ENCODE data around the gene CES4A. TPM values are rescaled to one million over a fixed set of nuclear protein-coding genes. Genes with fewer than 3 reads are reported as not detected.
A peak's percentile ranks its signal among the peaks of the same experiment; 100 is the strongest.

Gene CES4A
- total and polyA plus RNA-seq, 5 donors: 10.3 to 21.5 (median 11.6) TPM

DNA sequence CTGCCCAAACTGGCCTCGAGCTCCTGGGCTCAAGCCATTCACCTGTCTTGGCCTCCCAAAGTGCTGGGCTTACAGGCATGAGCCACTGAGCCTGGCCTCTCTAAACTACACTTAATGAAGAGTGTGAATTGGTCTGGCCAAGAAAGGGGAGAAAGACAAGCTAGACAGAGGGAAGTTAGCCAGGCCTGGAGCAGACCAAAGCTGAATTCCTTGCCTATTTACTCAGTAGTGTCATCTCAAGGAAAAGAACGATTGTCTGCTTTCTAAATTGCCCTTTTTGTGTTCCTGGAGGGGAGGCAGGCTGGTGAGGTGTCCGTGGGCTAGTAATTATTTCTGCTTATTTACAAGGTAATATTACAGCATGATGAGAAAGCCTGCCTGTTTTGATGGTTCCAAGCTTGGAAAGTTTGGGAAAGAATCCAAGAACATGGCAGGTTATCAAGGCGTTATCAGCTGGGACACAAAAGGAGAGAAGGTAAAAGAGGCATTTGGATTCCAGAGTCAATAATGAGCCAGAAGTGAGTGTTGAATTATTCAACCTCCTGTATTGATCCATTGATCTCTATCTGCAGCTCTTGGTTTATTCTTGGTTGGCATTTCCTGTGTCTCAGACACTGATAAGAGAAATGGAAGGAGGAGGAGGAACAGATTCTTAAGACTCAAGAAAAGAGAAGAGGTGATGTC is 34.3 kb downstream of the CES4A start:
- no peak for DNase-seq
- intact Hi-C loops (cut with DNase I): no loop called here
- WGBS: 65% methylated on average over 4 of the region's 4 CpGs

DNA sequence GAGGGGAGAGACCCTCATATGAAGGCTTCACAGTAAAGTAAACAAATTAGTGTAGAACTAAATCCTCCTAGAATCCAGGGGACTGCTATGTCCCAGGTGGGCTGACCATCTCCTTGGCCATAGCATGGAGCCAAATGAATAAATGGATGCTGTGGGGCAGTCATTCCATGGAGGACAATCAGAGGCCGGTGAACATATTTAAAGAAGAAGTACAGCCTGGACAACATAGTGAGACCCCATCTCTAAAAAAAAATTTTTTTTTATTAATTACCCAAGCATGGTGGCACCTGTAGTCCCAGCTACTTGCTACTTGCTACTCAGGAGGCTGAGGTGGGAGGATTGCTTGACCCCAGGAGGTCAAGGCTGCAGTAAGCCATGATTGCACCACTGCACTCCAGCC is 35.3 kb downstream of the CES4A start:
- Histone ChIP-seq H3K4me3 (ENCODE audit: low read length) (no peak overlapping the region), H3K27me3 (ENCODE audit: control insufficient read depth, insufficient read depth) (no peaks in the 10 kb centered on the region), H3K9me3 (ENCODE audit: control insufficient read depth, low read length) (no peaks in the 10 kb centered on the region), H3K27ac (ENCODE audit: low read length) (no peak overlapping the region), H3K4me1 (ENCODE audit: control insufficient read depth, insufficient read depth, low read length) (no peaks in the 10 kb centered on the region)
- whole genome bisulfite sequencing: 93% methylated on average over 1 of the region's 1 CpG
- no peak for ATAC-seq
- DNase-seq: no peak
- intact Hi-C loops (cut with DNase I): no loop called here

More for the DNA sequence above, 34.3 kb downstream of the CES4A start:
- Histone ChIP-seq H3K4me1 (ENCODE audit: control insufficient read depth, insufficient read depth, low read length) (no peaks in the 10 kb centered on the region), H3K4me3 (ENCODE audit: low read length) (no peak overlapping the region), H3K27ac (ENCODE audit: low read length) (no peak overlapping the region), H3K9me3 (ENCODE audit: control insufficient read depth, low read length) (no peaks in the 10 kb centered on the region), H3K27me3 (ENCODE audit: control insufficient read depth, insufficient read depth) (no peaks in the 10 kb centered on the region)
- ATAC-seq: no peak

DNA sequence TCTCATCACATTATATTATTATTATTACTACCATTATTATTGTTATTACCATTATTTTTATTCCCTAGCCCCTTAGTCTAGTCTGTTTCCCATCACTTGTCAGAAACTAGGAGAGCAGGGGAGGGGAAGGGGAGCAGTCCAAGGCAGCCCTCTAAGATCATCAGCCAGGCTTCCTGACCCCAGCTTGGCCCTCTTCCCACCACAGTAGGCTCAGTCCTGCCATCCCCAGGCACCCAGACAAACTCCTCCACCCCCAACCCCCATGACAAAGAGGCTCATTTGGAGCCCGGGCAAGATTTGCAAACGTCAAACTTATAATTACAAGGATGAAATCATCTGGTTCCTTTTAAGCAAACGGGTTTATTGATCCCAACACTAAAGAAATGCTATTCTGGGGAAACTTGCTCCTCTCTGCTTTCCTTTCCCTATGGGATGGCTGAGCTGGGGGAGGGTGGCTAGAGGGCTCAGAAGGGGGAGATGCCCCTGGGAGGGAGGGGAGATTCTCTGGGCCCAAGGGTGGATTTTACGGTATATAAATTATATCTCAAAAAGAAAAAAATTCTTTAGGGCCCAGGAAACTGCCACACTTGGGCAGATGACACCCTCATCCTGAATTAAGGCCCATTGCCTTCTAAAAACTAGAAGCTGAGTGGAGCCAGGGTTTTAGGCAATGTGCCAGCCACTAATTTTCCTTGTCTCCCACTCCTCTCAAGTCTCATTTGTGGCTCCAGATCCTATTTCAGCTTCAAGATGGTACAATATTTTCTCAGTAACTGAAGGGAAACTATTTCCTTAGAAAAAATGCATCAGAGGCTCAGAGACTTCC is 36.2 kb downstream of the CES4A start:
- no peaks in the 10 kb centered on the region for H3K4me1 ChIP-seq (ENCODE audit: control insufficient read depth, insufficient read depth, low read length)
- DNase-seq (no peak), ATAC-seq (no peak)
- 63% methylated on average over 4 of the region's 4 CpGs for WGBS
- no peak overlapping the region for H3K27ac ChIP-seq (ENCODE audit: low read length)
- H3K27me3 ChIP-seq (ENCODE audit: control insufficient read depth, insufficient read depth): no peaks in the 10 kb centered on the region
- intact Hi-C loops (cut with DNase I): no loop called here
- H3K4me3 ChIP-seq (ENCODE audit: low read length): no peak overlapping the region
- no peaks in the 10 kb centered on the region for H3K9me3 ChIP-seq (ENCODE audit: control insufficient read depth, low read length)

DNA sequence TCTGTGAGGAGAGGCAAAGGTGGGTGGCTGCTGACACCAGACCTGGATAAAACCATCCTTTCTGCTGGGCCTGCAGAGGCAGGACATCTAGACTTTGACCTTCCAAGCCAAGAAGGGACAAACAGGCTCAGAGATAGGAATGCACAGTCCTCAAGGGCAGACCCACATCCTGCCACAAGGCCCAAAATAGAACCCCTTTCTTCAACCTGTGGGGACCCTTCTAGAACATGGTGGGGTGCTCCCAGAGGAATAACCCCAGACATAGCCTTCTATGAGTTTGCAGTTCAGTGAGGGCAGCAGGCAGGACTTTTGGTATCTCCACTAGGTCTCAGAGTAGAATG is 36.8 kb downstream of the CES4A start:
- no peaks in the 10 kb centered on the region for H3K27me3 ChIP-seq (ENCODE audit: control insufficient read depth, insufficient read depth)

DNA sequence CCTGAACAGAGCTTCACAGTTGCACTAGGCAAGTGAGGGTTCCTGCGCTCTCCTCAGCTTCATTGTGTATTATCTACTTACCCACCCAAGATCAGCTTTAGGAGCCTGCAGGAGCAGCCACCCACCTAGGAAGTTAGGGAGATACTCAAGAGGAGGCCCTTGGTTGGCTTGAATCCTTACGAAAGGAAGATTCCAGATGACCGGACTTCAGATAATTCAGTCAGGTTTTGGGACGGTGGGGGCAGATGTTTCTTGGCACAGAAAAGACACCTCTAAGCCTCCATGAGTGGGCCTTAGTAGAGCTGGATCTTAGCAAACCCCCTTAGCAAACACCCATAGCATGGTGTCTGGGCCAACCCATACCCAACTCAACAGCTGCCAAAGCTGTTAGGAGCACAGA is 38.2 kb downstream of the CES4A start:
- no peak overlapping the region for H3K27ac ChIP-seq (ENCODE audit: low read length)
- peaks cover 5% of the 10 kb centered on the region for H3K4me1 ChIP-seq (ENCODE audit: control insufficient read depth, insufficient read depth, low read length)
- intact Hi-C loops (cut with DNase I): no loop called here
- H3K4me3 ChIP-seq (ENCODE audit: low read length): no peak overlapping the region
- ATAC-seq (no peak), DNase-seq (no peak)
- no peaks in the 10 kb centered on the region for H3K9me3 ChIP-seq (ENCODE audit: control insufficient read depth, low read length)
- 93% methylated on average over 4 of the region's 4 CpGs for WGBS
- H3K27me3 ChIP-seq (ENCODE audit: control insufficient read depth, insufficient read depth): no peaks in the 10 kb centered on the region

More for the DNA sequence above, 36.8 kb downstream of the CES4A start:
- intact Hi-C loops (cut with DNase I): no loop called here
- Histone ChIP-seq H3K4me1 (ENCODE audit: control insufficient read depth, insufficient read depth, low read length) (no peaks in the 10 kb centered on the region), H3K4me3 (ENCODE audit: low read length) (no peak overlapping the region), H3K9me3 (ENCODE audit: control insufficient read depth, low read length) (no peaks in the 10 kb centered on the region), H3K27ac (ENCODE audit: low read length) (no peak overlapping the region)
- ATAC-seq (no peak), DNase-seq (no peak)

DNA sequence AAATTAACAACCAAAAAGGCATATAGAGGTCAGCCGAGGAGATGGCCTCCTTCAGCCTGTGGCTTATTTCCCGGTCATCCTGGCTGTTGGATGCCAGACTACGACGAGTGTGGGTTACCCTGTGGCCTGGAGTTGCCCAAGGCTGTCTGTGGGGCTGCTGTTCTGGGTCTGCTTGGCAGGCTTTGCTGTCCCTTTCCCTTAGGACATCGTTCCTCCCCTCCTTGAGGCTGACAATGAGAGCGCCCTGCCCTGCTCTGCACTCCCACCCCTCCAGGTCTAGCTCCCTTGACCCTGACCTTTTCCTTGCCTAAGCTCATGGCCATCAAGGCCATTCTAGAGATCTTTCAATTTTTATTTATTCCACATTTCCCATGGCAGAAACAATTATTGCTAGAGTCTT is 38.7 kb downstream of the CES4A start:
- WGBS: 93% methylated on average over 6 of the region's 6 CpGs
- peaks cover 5% of the 10 kb centered on the region for H3K4me1 ChIP-seq (ENCODE audit: control insufficient read depth, insufficient read depth, low read length)
- intact Hi-C loops (cut with DNase I): no loop called here
- no peaks in the 10 kb centered on the region for H3K9me3 ChIP-seq (ENCODE audit: control insufficient read depth, low read length)
- H3K27me3 ChIP-seq (ENCODE audit: control insufficient read depth, insufficient read depth): no peaks in the 10 kb centered on the region
- ATAC-seq (no peak), DNase-seq (no peak)
- no peak overlapping the region for H3K27ac ChIP-seq (ENCODE audit: low read length)
- no peak overlapping the region for H3K4me3 ChIP-seq (ENCODE audit: low read length)

DNA sequence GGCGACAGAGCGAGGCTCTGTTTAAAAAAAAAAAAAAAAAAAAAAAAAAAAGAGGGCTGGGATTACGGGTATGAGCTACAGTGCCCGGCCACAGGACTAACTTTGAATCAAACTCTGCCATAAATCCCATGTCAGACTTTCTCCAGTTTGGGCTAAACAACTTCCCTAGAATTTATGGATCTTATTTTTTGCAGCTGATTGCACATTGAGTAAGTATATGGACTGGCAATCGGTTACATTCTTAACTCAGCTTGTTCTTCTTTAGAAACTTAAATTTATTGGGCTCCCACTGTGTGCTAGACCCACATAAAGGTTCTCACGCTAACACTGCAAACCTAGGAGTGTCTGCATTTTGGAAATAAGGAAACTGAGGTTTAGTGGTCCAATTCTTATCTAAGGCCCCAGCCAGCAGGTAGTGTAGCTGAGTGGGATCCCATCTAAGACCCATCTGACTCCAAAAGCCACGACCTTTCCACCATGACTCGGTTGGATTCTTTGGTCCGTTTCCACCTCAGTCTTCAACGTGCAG is 39.8 kb downstream of the CES4A start:
- intact Hi-C loops (cut with DNase I): no loop called here
- WGBS: 48% methylated on average over 10 of the region's 10 CpGs
- Histone ChIP-seq H3K27me3 (ENCODE audit: control insufficient read depth, insufficient read depth) (no peaks in the 10 kb centered on the region), H3K4me3 (ENCODE audit: low read length) (peak overlapping the region; percentile 91), H3K27ac (ENCODE audit: low read length) (peak overlapping the region; percentile 93), H3K9me3 (ENCODE audit: control insufficient read depth, low read length) (no peaks in the 10 kb centered on the region), H3K4me1 (ENCODE audit: control insufficient read depth, insufficient read depth, low read length) (peaks cover 5% of the 10 kb centered on the region)
- ATAC-seq (no peak), DNase-seq (no peak)

DNA sequence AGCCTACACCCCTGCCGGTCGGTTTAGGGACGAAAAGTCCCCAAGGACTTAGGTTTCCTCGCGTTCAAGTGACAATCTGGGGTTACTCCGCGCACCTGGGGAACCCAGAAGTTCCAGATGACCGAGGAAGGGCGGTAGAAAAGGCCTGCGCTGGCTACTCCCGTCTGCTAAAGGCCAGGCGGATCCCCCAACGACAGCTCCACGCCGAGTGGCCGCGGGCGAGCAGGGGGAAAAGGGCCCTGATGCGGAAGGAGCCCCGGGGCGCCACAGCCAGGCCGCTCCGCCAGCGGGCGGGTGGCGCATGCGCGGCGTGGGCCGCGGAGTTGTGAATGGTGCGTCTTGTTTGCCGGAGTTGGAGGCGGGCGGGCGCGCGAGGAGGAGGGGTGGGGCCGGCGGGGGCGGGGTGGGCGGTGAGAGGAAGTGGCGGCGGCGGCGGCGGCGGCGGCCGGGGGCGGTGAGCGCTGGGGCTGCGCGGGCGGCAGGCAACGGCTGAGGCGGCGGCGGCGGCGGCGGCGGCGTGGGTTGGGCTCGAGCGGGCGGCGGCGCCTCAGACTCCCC is 40.4 kb downstream of the CES4A start, which contains the start of gene CBFB:
Gene CBFB, plus strand, starts transcription at position 454 of the 558 bp plus-strand sequence. CDS start 259 bp downstream, outside the sequence.
- intact Hi-C loops (cut with DNase I): no loop called here

DNA sequence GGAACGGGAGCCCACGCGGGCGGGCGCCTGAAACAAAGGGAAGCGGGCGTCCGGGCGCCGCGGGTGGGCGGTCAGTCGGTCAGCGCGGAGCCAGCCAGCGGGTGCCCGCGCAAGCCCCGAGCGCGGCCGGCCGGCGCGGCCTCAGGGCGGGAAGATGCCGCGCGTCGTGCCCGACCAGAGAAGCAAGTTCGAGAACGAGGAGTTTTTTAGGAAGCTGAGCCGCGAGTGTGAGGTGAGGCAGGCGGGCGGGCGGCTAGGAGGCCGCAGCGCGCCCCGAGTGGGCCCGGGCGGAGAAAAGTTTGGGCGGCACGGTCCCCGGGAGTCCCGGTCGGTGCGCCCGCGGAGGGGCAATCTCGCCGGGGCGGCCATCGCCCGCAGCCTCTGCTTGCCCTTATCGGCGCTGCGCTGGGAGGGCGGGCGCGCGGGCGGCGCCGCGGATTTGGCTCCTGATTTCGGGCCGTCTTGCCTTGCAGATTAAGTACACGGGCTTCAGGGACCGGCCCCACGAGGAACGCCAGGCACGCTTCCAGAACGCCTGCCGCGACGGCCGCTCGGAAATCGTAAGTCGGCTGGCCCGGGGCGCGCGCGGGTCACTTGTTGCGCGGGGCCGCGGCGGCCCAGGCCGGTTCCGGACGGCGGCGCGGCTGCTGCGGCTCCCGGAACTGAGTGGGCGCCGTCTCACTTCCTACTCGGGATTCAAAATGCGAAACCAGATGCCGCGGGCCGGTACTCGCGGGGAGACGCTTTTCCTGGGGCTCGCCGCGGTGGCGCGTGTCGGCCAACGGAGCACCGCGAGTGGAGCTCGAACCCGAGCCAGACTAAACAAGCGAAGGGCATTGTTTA is 41.1 kb downstream of the CES4A start:
- Histone ChIP-seq H3K4me3 (ENCODE audit: low read length) (peak overlapping the region; percentile 91), H3K27ac (ENCODE audit: low read length) (peak overlapping the region; percentile 97), H3K27me3 (ENCODE audit: control insufficient read depth, insufficient read depth) (no peaks in the 10 kb centered on the region), H3K9me3 (ENCODE audit: control insufficient read depth, low read length) (no peaks in the 10 kb centered on the region), H3K4me1 (ENCODE audit: control insufficient read depth, insufficient read depth, low read length) (peaks cover 5% of the 10 kb centered on the region)
- ATAC-seq (peak; percentile 75 to 78), DNase-seq (peak; percentile 78 to 92 (median 90))
- intact Hi-C loops (cut with DNase I): no loop called here
- under 1% methylated on average over 123 of the region's 123 CpGs for WGBS

More for the DNA sequence above, 40.4 kb downstream of the CES4A start, which contains the start of gene CBFB:
- Histone ChIP-seq H3K27me3 (ENCODE audit: control insufficient read depth, insufficient read depth) (no peaks in the 10 kb centered on the region), H3K27ac (ENCODE audit: low read length) (peak within 1 kb of the TSS; percentile 97), H3K4me3 (ENCODE audit: low read length) (peak within 1 kb of the TSS; percentile 91), H3K4me1 (ENCODE audit: control insufficient read depth, insufficient read depth, low read length) (peaks cover 5% of the 10 kb centered on the region), H3K9me3 (ENCODE audit: control insufficient read depth, low read length) (no peaks in the 10 kb centered on the region)
- ATAC-seq (peak; percentile 96), DNase-seq (peak; percentile 94 to 98 (median 98))
- WGBS: under 1% methylated on average over 68 of the region's 69 CpGs

DNA sequence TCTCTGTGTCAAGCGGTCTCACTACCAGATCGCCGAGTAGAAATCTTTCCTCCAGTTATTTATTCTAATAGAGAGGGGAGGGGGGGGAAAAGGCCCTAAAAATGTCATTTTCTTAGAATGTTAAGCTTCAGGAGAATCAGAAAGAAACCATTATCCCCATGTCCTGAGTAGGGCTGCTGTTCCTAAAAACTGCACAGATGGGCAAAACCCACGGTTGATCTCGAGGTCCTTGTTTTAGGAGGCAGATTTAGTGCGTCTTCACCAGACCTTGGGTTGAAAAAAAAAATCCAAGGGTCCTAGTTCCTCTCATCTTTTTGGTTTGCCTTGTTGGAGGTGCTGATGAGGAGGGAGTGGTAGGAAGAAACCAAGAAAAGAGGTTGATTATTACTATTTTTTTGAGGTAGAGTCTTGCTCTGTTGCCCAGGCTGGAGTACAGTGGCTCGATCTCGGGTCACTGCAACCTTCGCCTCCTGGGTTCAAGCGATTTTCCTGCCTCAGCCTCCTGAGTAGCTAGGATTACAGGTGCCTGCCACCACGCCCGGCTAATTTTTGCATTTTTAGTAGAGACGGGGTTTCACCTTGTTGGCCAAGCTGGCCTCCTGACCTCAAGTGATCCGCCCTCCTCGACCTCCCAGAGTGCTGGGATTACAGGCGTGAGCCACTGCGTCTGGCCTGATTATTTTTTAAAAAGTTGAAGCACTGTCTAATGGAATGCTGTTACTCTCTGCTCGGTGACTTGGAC is 42.0 kb downstream of the CES4A start:
- intact Hi-C loops (cut with DNase I): no loop called here
- Histone ChIP-seq H3K4me3 (ENCODE audit: low read length) (peak overlapping the region; percentile 91), H3K27me3 (ENCODE audit: control insufficient read depth, insufficient read depth) (no peaks in the 10 kb centered on the region), H3K27ac (ENCODE audit: low read length) (no peak overlapping the region), H3K9me3 (ENCODE audit: control insufficient read depth, low read length) (no peaks in the 10 kb centered on the region), H3K4me1 (ENCODE audit: control insufficient read depth, insufficient read depth, low read length) (peaks cover 7% of the 10 kb centered on the region)
- no peak for DNase-seq
- ATAC-seq: no peak
- 39% methylated on average over 18 of the region's 18 CpGs for WGBS

All from right cardiac atrium (tissue), 5 donors.